ENCODE data around the gene CLEC19A.

CLEC19A gene

DNA sequence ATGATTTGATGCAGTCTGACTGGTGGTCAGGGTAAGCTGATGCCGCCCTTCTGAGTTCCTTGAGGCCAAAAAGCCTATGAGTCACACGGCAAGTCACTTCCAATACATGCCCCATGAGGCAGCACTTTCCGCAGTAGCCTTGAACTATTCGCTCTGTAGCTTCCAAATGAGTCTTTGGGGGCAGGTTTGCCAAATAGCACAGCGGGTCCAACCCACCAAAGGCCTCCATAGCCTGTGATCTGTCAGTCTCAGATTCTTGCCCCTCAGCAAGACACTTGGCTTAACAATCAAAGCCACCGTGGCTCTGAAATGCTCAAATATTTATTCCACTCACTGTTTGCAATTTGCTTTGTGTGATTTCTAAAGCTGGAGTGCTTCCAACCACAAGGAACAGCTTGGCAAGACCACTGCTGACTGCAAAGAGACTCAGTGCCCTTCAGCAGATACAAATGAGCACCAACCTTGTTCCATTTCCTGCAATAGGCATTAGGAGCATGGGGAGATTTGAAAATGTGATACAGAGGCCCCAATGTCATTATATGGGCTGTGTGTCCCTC, 45.4 kb downstream of the CLEC19A start:
- no peak for TF ChIP-seq POLR2AphosphoS5 (IDR thresholded peaks at IDR 0.05; ENCODE audit: low read depth, low read length)
- no peak for TF ChIP-seq FOXP2 (optimal IDR thresholded peaks at IDR 0.05; ENCODE audit: borderline replicate concordance, extremely low read depth, extremely low read length, insufficient read depth)
- TF ChIP-seq SIN3A (IDR thresholded peaks at IDR 0.05; ENCODE audit: borderline replicate concordance, insufficient read depth, low read length), result no peak
- TF ChIP-seq, protein P1, sequence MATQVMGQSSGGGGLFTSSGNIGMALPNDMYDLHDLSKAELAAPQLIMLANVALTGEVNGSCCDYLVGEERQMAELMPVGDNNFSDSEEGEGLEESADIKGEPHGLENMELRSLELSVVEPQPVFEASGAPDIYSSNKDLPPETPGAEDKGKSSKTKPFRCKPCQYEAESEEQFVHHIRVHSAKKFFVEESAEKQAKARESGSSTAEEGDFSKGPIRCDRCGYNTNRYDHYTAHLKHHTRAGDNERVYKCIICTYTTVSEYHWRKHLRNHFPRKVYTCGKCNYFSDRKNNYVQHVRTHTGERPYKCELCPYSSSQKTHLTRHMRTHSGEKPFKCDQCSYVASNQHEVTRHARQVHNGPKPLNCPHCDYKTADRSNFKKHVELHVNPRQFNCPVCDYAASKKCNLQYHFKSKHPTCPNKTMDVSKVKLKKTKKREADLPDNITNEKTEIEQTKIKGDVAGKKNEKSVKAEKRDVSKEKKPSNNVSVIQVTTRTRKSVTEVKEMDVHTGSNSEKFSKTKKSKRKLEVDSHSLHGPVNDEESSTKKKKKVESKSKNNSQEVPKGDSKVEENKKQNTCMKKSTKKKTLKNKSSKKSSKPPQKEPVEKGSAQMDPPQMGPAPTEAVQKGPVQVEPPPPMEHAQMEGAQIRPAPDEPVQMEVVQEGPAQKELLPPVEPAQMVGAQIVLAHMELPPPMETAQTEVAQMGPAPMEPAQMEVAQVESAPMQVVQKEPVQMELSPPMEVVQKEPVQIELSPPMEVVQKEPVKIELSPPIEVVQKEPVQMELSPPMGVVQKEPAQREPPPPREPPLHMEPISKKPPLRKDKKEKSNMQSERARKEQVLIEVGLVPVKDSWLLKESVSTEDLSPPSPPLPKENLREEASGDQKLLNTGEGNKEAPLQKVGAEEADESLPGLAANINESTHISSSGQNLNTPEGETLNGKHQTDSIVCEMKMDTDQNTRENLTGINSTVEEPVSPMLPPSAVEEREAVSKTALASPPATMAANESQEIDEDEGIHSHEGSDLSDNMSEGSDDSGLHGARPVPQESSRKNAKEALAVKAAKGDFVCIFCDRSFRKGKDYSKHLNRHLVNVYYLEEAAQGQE (IDR thresholded peaks at IDR 0.05; ENCODE audit: insufficient read depth in 1 of 2, low read depth in 2 of 2, low read length in 2 of 2), result no peak
- TF ChIP-seq TAF1 (IDR thresholded peaks at IDR 0.05; ENCODE audit: borderline replicate concordance, insufficient read depth, low read length), result no peak

DNA sequence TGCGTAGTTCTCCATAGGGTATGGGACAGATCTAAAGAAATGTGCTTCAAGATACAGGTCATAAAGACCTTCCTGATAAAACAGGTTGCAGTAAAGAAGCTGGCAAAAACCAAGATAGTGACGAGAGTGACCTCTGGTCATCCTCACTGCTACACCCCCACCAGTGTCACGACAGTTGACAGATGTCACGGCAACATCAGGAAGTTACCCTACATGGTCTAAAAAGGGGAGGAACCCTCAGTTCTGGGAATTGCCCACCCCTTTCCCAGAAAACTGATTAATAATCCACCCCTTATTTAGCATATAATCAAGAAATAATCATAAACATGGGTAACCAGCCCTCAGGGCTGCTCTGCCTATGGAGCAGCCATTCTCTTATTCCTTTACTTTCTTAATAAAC, 46.3 kb downstream of the CLEC19A start:
- TF ChIP-seq POLR2AphosphoS5 (IDR thresholded peaks at IDR 0.05; ENCODE audit: low read depth, low read length) (no peak), FOXP2 (optimal IDR thresholded peaks at IDR 0.05; ENCODE audit: borderline replicate concordance, extremely low read depth, extremely low read length, insufficient read depth) (no peak), SIN3A (IDR thresholded peaks at IDR 0.05; ENCODE audit: borderline replicate concordance, insufficient read depth, low read length) (no peak), TAF1 (IDR thresholded peaks at IDR 0.05; ENCODE audit: borderline replicate concordance, insufficient read depth, low read length) (no peak)
- TF ChIP-seq, protein P1 (IDR thresholded peaks at IDR 0.05; ENCODE audit: insufficient read depth in 1 of 2, low read depth in 2 of 2, low read length in 2 of 2), result no peak

DNA sequence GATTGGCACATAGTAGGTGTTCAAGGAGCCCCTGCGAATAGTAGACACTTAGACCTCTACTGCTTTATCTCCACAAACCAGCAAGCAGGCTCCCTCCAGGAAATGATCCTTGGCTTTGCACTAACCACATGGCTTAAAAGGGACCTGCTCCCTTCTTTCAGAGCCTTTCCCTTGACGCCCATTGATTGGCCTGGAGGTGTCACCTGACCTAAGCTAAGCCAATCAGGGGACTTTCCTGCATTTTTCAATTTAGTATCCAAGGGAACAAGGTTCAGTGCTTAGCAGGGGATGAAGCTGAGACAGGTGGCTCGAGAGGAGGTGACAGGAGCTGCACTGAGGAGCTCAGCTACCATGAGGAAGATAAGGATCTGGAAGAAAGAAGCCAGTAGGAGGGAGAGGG, 52.8 kb downstream of the CLEC19A start:
- TF ChIP-seq POLR2AphosphoS5 (IDR thresholded peaks at IDR 0.05; ENCODE audit: low read depth, low read length) (no peak), FOXP2 (optimal IDR thresholded peaks at IDR 0.05; ENCODE audit: borderline replicate concordance, extremely low read depth, extremely low read length, insufficient read depth) (no peak), SIN3A (IDR thresholded peaks at IDR 0.05; ENCODE audit: borderline replicate concordance, insufficient read depth, low read length) (no peak), TAF1 (IDR thresholded peaks at IDR 0.05; ENCODE audit: borderline replicate concordance, insufficient read depth, low read length) (no peak)
- TF ChIP-seq, protein P1 (IDR thresholded peaks at IDR 0.05; ENCODE audit: insufficient read depth in 1 of 2, low read depth in 2 of 2, low read length in 2 of 2), result no peak

DNA sequence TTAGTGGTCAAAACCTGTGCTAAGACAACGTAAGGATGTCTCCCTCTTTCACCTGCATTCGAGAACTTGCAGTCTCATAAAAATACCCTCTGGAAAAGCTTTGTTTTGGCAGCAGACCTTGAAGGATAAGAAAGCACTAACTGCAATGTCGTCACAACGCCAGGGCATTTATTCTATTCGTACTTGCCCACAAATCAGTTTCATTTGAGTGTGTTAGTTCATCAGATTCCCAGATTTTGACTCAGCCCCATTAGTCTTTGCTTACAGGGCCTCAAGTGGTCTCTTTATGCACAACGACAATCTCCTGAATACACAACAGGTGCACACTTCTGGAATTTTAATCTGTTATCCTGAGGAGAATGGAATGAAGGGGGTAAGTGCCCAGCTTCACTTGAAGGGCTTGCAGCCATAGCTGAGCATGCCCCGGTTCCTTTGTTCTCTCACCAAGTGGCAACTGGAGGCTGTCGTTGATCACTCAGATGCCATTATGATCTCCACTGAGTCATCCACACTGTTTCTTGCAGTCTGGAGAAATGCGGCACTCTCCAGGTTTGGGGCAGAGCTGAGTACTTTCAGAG, 58.8 kb downstream of the CLEC19A start:
- TF ChIP-seq SIN3A (IDR thresholded peaks at IDR 0.05; ENCODE audit: borderline replicate concordance, insufficient read depth, low read length) (no peak), TAF1 (IDR thresholded peaks at IDR 0.05; ENCODE audit: borderline replicate concordance, insufficient read depth, low read length) (no peak), FOXP2 (optimal IDR thresholded peaks at IDR 0.05; ENCODE audit: borderline replicate concordance, extremely low read depth, extremely low read length, insufficient read depth) (no peak), POLR2AphosphoS5 (IDR thresholded peaks at IDR 0.05; ENCODE audit: low read depth, low read length) (no peak)
- TF ChIP-seq, protein P1 (IDR thresholded peaks at IDR 0.05; ENCODE audit: insufficient read depth in 1 of 2, low read depth in 2 of 2, low read length in 2 of 2), result no peak
